ENCODE measurements around the gene CAGE1.

CAGE1 gene

GRCh38 chr6:7312616-7313504 is 76.7 kb downstream of the CAGE1 start, which contains the start of gene SSR1:
Gene SSR1 (minus strand): TSS chr6:7313199. CDS start chr6:7313120, 79 bp downstream.
- peak; percentile 79 to 93 (median 87) for DNase-seq (ENCODE audit: low read depth in 4 of 4, low spot score in 1 of 4)

- no peak for DNase-seq (ENCODE audit: low read depth in 4 of 4, low spot score in 1 of 4)
Measured at GRCh38 chr6:7311917-7312615, 77.5 kb downstream of the CAGE1 start.

- no peak for DNase-seq (ENCODE audit: low read depth in 4 of 4, low spot score in 1 of 4)
Measured at GRCh38 chr6:7311176-7311575, 78.4 kb downstream of the CAGE1 start.

- no peak for DNase-seq (ENCODE audit: low read depth in 4 of 4, low spot score in 1 of 4)
Measured at GRCh38 chr6:7309050-7309449, 80.5 kb downstream of the CAGE1 start.

GRCh38 chr6:7307533-7307932 is 82.0 kb downstream of the CAGE1 start:
- no peak for DNase-seq (ENCODE audit: low read depth in 4 of 4, low spot score in 1 of 4)

GRCh38 chr6:7304821-7305220 is 84.7 kb downstream of the CAGE1 start:
- no peak for DNase-seq (ENCODE audit: low read depth in 4 of 4, low spot score in 1 of 4)

- no peak for DNase-seq (ENCODE audit: low read depth in 4 of 4, low spot score in 1 of 4)
Measured at GRCh38 chr6:7301702-7302101, 87.8 kb downstream of the CAGE1 start.

- no peak for DNase-seq (ENCODE audit: low read depth in 4 of 4, low spot score in 1 of 4)
Measured at GRCh38 chr6:7300926-7301325, 88.6 kb downstream of the CAGE1 start.

- DNase-seq (ENCODE audit: low read depth in 4 of 4, low spot score in 1 of 4): no peak
Measured at GRCh38 chr6:7298113-7298512, 91.4 kb downstream of the CAGE1 start.

GRCh38 chr6:7296602-7297001 is 92.9 kb downstream of the CAGE1 start:
- DNase-seq (ENCODE audit: low read depth in 4 of 4, low spot score in 1 of 4): no peak

GRCh38 chr6:7295916-7296315 is 93.6 kb downstream of the CAGE1 start:
- no peak for DNase-seq (ENCODE audit: low read depth in 4 of 4, low spot score in 1 of 4)

GRCh38 chr6:7292596-7293255 is 96.8 kb downstream of the CAGE1 start:
- no peak for DNase-seq (ENCODE audit: low read depth in 4 of 4, low spot score in 1 of 4)

- no peak for DNase-seq (ENCODE audit: low read depth in 4 of 4, low spot score in 1 of 4)
Measured at GRCh38 chr6:7290079-7290478, 99.5 kb downstream of the CAGE1 start.

GRCh38 chr6:7285416-7285815 is 104.1 kb downstream of the CAGE1 start:
- no peak for DNase-seq (ENCODE audit: low read depth in 4 of 4, low spot score in 1 of 4)

GRCh38 chr6:7283676-7284075 is 105.9 kb downstream of the CAGE1 start:
- no peak for DNase-seq (ENCODE audit: low read depth in 4 of 4, low spot score in 1 of 4)

- DNase-seq (ENCODE audit: low read depth in 4 of 4, low spot score in 1 of 4): no peak
Measured at GRCh38 chr6:7282097-7282906, 107.2 kb downstream of the CAGE1 start.
